Lung (tissue), 12 donors: ENCODE data around the gene TGFBR2. TPM values are rescaled to one million over a fixed set of nuclear protein-coding genes. Genes with fewer than 3 reads are reported as not detected.

ENCODE experiments used
- ATAC-seq: fragments of 200-7000 bp; cut with Tn5 transposase; one replicate; pipeline ENCODE4 v1.9.1; 2020; ENCODE audit warnings: moderate number of reproducible peaks; ENCODE audit not compliant: insufficient read depth, low FRiP score
- DNase-seq, 3 donors: peaks; one replicate each; pipeline ENCODE4 v3.0.0-alpha.2; 2013 to 2017
- H3K27ac ChIP-seq, 2 donors: one replicate each; pipeline ENCODE4 v1.5.1; 2013; ENCODE audit warnings: mild to moderate bottlenecking in 2 of 2, moderate library complexity in 2 of 2, control low read depth in 1 of 2, inconsistent platforms in 1 of 2, low read depth in 1 of 2, low read length in 1 of 2
- H3K27me3 ChIP-seq, 3 donors: one replicate each; pipeline ENCODE4 v1.5.1; 2013; ENCODE audit warnings: low read length in 2 of 3; ENCODE audit not compliant: control insufficient read depth in 3 of 3, insufficient read depth in 3 of 3
- H3K36me3 ChIP-seq, 4 donors: one replicate each; pipeline ENCODE4 v1.5.1; 2013; ENCODE audit warnings: low read length in 4 of 4, mild to moderate bottlenecking in 1 of 4, moderate library complexity in 1 of 4; ENCODE audit not compliant: control insufficient read depth in 4 of 4, insufficient read depth in 4 of 4
- H3K4me1 ChIP-seq, 5 donors: one replicate each; pipeline ENCODE4 v1.5.1; 2013; ENCODE audit warnings: low read length in 5 of 5, mild to moderate bottlenecking in 2 of 5, moderate library complexity in 1 of 5; ENCODE audit not compliant: control insufficient read depth in 5 of 5, insufficient read depth in 5 of 5
- H3K4me3 ChIP-seq: one replicate; pipeline ENCODE4 v1.5.1; 2013; ENCODE audit warnings: mild to moderate bottlenecking, control low read depth, moderate library complexity
- H3K9ac ChIP-seq, 2 donors: one replicate each; pipeline ENCODE4 v1.5.1; 2013; ENCODE audit warnings: low read length in 2 of 2, control low read depth in 1 of 2; ENCODE audit not compliant: insufficient read depth in 1 of 2
- H3K9me3 ChIP-seq, 4 donors: one replicate each; pipeline ENCODE4 v1.5.1; 2013; ENCODE audit warnings: low read length in 3 of 4, mild to moderate bottlenecking in 1 of 4, moderate library complexity in 1 of 4; ENCODE audit not compliant: control insufficient read depth in 4 of 4, insufficient read depth in 3 of 4
- CTCF ChIP-seq: IDR thresholded peaks from 2 replicates; pipeline ENCODE4 v1.5.1; 2012; ENCODE audit warnings: mild to moderate bottlenecking; ENCODE audit errors: control extremely low read depth, extremely low read depth
- WGBS, 2 donors: extraction: QIAGEN DNeasy Blood & Tissue Kit; methylation state at CpG; one replicate each; pipeline ENCODE4 v1.1.7; 2013; 5-methylcytosine and 5-hydroxymethylcytosine counted together
- polyA plus RNA-seq, 2 donors: library from polyadenylated mRNA; stranded (reverse); fragments of 200-250 nt; gene quantifications; one replicate each; pipeline ENCODE4 v1.2.1, GENCODE V29; 2013
- total RNA-seq, 2 donors: library from RNA; depleted of rRNA in 1 of 2; stranded (reverse); fragments of >200 nt in 1 of 2; gene quantifications; one replicate each; pipeline ENCODE4 v1.2.1, GENCODE V29; 2014 to 2021
- donor health status: control.
- donor health status: control.
- donor health status: Bipolar disorder and iron deficiency.
- donor health status: healthy.
- donor health status: DM: yes; HTN: yes; CAD: no.

TGFBR2 gene
- total and polyA plus RNA-seq, 4 donors = 31.1 to 232 (median 163) TPM

- Histone ChIP-seq H3K27me3 (no peaks in the 10 kb centered on the region), H3K4me3 (no peak overlapping the region), H3K36me3 (peaks cover 4 to 12% (median 6%) of the 10 kb centered on the region in 4 donors), H3K9me3 (no peaks in the 10 kb centered on the region), H3K27ac (no peak overlapping the region), H3K9ac (no peak overlapping the region), H3K4me1 (peaks cover 11 to 54% (median 19%) of the 10 kb centered on the region in 5 donors)
- TF ChIP-seq CTCF = no peak
- ATAC-seq (no peak), DNase-seq (no peak)
- 65 to 75% methylated on average over 3 of the region's 3 CpGs for WGBS, 2 donors
Measured at GRCh38 chr3:30662836-30663235, 56.4 kb downstream of the TGFBR2 start.

DNA sequence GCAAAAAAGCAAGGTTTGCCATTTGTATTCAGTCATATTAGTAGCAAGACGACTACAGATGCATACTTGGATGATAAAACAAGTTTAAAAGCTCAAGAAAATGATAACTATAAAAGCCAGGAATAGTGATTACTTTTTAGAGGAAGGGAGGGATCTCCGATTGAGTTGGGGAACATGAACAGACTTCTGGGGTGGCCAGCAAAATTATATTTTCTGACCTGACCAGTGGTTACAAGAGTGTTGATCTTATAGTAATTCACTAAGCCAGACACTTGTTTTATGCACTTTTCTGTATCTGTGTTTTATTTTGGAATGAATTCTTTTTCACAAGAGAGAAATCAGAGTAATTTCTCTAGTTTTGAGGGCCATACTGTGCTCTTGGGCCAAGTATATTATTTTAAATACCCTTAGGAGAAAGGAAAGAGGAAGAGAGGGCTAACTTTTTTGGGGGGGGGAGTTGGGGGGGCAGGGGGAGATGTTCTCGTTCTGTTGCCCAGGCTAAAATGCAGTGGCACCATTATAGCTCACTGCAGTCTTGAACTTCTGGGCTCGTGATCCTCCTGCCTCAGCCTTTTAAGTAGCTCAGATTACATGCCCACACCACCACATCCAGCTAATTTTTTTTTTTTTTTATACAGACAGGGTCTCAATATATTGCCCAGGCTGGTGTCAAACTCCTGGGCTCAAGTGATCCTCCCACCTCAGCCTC lies 57.3 kb downstream of the TGFBR2 start:
- H3K4me1 ChIP-seq = peaks cover 2 to 50% (median 11%) of the 10 kb centered on the region in 5 donors
- H3K27me3 ChIP-seq = no peaks in the 10 kb centered on the region
- TF ChIP-seq CTCF = no peak
- no peak overlapping the region for H3K4me3 ChIP-seq
- DNase-seq (no peak), ATAC-seq (no peak)
- no peak overlapping the region for H3K9ac ChIP-seq
- 74 to 77% methylated on average over 4 of the region's 4 CpGs for WGBS, 2 donors
- H3K9me3 ChIP-seq = no peaks in the 10 kb centered on the region
- H3K36me3 ChIP-seq = peaks cover 4 to 12% (median 6%) of the 10 kb centered on the region in 4 donors
- H3K27ac ChIP-seq = peak overlapping the region in 1 of 2 donors; percentile 43

- Histone ChIP-seq H3K27me3 (no peaks in the 10 kb centered on the region), H3K27ac (no peak overlapping the region), H3K36me3 (peaks cover 4 to 12% (median 6%) of the 10 kb centered on the region in 4 donors), H3K9me3 (no peaks in the 10 kb centered on the region), H3K4me1 (peaks cover 0 to 43% (median 9%) of the 10 kb centered on the region in 5 donors), H3K9ac (no peak overlapping the region), H3K4me3 (no peak overlapping the region)
- DNase-seq = peak in 1 of 3 donors; percentile 62
- WGBS, 2 donors = 21 to 49% methylated on average over 8 of the region's 8 CpGs
- no peak for ATAC-seq
- no peak for TF ChIP-seq CTCF
Measured at GRCh38 chr3:30664459-30664858, 58.1 kb downstream of the TGFBR2 start.
